Suppressor macrophage (primary cell): Measurements from ENCODE around the gene KCNJ10.

ENCODE experiments used
- DNase-seq, 4 experiments: peaks; one replicate each; pipeline ENCODE4 v3.0.0-alpha.2; 2020 to 2022

The KCNJ10 gene

DNA sequence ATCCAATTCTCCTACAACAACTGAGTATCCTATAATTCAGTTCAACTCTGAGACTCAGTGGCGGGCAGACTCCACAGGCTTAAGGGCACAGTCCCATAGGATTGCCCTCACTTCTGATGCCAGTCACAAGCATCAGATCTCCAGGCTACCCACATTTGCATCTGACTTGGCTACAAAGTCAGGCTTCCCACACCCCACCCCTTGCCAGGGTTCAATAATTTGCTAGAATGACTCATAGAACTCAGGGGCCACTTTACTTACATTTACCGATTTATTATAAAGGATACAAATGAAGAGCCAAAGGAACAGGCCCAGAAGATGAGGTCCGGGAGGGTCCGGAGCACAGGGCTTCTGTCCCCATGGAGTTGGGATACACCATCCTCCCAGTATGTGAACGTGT lies 80.0 kb downstream of the KCNJ10 start:
- DNase-seq, result no peak

DNA sequence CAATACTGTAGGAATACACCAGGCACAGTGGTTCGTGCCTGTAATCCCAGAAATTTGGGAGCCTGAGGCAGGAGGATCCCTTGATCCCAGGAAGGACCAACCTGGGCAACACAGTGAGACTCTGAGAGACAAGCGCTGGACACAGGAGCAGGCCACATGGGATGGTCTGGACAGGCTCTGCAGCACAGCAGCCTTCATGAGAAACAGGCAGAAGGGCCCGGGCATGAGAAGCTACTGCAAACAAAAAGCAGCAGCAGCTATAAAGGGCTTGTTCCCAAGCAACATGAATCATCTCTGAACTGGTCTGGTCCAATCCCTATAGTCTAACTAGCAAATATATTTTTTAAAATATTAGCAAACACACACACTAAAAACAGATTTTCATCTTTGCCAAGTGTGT lies 80.4 kb downstream of the KCNJ10 start:
- no peak for DNase-seq

GRCh38 chr1:159988006-159988405 lies 82.0 kb downstream of the KCNJ10 start:
- no peak for DNase-seq

DNA sequence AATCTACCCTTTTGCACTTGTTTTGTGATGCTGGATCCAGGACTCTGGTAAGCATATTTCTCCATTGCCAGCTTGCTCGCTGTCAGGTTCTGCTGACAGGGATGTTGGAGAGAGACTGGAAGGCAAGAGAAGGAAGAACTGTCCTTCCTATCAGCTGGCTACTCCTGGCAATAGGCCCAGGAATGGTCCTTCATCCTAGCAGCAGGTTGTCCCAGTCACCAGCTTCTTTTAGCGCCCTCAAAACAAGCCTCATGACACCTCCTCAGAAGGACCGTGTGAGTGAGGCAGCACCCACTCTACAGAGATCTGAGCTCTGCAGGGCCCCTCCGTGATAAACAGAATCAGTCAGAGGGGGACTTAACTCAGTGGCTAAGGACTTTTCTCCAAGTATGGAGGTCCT lies 82.8 kb downstream of the KCNJ10 start:
- DNase-seq, result no peak

DNA sequence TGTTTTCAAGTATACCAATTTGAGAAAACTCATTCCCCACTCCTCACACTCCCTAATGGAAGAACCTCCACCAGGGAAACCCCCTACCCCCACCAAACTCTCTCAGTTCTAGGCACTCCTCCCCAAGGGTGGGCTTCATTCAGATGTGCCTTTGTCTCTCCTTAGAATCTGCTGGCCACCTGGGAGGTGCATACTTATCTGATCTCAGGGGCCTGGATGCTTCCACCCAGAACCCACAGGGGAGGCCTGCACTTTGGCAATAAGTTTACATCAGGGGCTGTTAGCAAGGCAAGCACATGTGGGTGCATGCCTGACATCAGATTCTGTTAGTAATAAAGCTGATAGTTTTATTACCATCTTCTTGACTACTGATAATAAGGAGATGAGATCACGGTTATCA lies 83.4 kb downstream of the KCNJ10 start:
- no peak for DNase-seq

DNA sequence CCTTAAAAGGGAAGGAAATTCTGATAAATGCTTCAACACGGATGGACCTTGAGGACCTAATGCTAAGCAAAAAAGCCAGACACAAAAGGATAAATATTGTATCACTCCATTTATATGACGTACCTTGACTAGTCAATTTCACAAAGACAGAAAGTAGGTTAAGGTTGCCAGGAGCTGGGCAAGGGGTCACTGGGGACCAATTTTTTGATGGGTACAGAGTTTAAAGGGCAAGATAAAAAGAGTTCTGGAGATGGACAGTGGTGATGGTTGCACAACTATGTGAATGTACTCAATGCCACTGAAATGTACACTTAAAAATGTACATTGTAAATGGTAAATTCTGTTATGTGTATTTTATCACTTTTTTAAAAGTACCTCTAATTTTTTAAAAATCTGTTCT lies 83.9 kb downstream of the KCNJ10 start:
- no peak for DNase-seq

DNA sequence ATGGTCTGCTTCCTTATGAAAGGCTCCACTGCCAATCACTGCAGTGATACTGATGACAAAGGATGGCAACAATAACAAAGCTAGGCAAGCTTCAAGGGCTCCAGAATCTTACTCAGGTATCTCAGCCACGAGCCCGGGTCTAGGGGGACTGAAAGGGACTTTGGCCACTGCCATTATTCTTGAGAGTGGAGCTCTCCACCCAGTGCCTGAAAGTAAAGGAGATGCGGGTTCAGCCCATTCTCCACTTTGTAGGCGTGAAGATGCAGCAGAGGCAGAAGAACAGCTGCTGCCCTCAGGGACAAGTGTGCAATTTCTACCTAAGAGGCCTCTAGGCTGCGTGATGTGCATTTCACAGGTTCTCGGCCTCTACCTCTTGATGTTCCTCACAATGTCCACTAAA lies 84.5 kb downstream of the KCNJ10 start:
- DNase-seq, result no peak

DNA sequence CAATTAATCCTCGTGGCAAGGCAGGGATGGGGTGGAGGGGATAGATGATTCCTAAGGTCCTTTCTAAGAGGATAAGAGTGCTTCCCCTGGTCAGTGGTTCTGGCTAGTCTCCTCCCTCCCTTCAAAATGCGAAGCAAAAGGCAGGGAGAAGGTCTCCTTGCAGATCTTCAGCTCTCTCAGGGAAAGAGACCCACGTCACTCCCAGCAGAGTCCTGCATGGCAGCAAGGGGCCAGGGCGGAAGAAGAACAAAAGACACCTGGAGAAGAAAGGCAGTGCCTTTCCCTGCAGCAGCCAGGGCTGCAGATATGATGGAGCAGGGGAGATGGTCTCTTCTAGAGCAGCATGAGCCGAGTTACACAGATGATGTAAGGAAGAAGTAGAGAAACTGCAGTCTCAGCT lies 86.3 kb downstream of the KCNJ10 start:
- DNase-seq, result no peak

DNA sequence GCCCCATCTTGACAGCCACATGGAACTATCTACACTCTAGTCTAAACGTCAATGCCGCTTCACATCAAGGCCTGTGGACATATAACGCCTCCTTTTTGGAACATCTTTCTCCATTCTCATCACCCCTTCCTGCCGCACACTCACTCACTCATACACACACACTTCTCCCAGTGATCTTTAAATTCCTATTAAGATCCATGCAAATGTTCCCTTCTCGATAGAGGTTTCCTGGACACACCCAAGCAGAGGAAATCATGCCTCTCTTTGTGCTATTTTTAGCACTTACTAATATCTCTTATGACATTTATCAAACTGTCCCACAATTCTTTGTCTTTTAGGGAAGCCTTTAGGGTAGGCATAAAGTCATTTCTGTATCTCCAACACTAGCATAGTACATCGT lies 87.7 kb downstream of the KCNJ10 start:
- peak in 1 of 4 experiments; percentile 8 for DNase-seq

- DNase-seq, result no peak
Measured at GRCh38 chr1:159981351-159982055, 88.5 kb downstream of the KCNJ10 start.

DNA sequence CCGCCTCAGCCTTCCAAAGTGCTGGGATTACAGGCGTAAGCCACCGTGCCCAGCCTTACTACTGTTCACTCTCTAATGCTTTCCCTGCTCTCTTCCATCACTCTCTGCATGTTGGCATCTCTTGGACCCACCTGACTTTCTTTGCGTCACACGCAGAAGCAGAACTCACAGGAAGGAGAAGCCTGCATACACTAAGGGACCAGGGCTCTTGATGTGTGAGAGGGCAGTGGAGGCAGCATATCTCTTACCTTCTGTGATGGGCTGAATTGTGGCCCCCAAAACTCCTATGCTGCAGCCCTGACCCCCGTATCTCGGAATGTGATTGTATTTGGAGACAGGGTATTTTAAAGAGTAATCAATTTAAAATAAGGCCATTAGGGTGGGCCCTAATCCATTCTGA lies 89.2 kb downstream of the KCNJ10 start:
- no peak for DNase-seq

DNA sequence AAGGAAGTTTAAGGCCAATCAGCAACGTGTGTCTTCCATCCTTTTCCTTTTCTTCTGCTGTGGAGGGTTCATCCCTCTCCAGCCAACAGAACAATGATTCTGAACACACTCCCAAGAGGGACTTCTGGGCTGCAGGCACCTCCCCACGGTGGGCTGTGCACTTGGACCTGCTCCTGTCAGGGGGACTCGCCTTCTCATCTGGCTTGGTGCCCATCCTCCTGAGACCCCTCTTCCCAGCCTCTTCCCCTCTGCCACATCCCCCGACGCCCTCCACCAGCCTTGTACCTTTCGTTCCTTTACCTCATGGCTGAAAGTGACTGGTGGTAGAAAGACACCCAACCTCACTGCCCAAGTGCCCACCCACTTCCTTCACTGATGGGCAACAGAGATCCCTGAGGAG lies 89.9 kb downstream of the KCNJ10 start:
- no peak for DNase-seq

DNA sequence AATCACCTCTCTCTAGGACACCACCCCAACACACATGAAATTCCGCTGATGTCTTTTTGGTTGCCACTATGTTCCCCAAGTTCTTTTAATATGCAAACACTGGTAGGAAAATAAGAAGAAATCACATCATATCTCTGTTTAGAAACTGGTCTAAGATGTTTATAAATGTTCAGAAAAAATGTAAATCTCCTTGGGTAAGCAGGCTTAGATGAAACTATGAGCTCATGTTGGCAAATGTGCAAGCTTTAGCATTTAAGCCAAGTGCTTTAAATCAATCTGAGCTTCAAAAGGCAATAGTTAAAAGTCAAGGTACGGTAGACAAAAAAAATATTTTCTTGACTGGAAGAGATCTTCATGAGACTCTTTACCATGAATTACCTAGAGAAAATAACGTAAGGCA lies 90.7 kb downstream of the KCNJ10 start:
- DNase-seq, result no peak

GRCh38 chr1:159978107-159978398 lies 91.9 kb downstream of the KCNJ10 start:
- DNase-seq, result no peak

DNA sequence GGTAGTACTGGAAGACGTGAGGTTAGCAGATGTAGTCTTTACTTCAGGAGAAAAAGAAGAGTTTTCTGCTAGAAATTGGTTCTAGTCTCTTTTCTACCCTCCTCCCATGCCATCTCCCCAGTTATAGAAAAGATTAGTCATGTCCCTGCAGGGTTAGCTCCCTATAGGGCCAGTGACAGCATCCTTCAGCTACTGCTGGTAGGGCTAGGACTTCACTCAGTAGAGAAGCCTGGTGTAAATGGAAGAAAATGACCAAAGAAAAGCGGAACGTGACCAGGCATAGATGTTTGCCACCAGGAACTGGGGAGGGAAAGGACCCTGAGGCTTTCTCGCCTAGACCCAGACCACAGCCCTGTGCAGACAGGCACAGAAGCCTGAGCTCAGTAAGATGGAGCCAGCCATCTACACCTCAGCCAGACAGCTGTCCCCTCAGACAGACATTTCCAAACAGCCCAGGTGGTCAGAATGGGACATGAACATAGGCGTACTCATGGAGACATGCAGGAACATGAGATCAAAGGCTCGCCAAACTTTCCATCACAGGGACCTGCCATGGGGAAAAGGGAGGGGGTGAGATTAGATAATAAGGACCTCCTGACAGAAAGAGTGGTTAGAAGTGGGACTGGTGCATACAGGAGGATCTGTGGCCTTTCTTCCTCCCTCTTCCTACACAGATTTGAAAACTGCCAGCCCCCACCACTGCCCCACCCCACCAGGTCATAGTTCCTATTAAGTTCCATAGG lies 92.4 kb downstream of the KCNJ10 start:
- DNase-seq, result no peak

GRCh38 chr1:159974350-159974965 lies 95.5 kb downstream of the KCNJ10 start:
- DNase-seq, result no peak

DNA sequence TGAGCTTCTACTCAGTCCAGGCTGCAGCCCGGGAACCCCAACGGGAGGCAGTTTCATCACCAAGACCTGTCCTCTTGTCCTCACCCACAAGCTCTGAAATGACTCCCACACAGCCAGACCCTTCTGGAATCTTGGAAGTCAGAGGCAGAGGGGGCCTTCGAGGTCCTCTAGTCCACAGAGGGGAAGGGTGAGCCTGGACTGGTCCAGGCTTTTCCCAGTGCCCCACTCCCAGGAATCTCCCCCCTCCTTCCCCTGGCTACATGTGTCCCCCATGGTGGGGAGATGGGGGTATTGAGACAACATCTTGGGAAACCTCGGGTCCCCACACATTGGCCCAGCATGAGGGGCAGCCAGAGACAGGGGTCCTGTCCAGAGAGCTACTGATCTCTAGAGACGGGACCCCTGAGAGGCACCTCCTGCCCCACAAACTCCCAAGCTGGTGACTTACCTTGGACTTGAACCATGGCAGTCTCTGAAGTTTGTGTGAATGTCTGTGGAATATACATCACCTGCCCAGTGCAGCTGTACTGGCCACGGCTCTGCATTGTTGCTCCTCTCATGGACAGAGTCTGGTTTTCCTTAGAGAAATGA lies 96.5 kb downstream of the KCNJ10 start:
- no peak for DNase-seq

GRCh38 chr1:159972443-159973205 lies 97.3 kb downstream of the KCNJ10 start:
- DNase-seq, result no peak

GRCh38 chr1:159970932-159971342 lies 99.0 kb downstream of the KCNJ10 start:
- DNase-seq, result no peak

- peak in 2 of 4 experiments; percentile 15 to 65 for DNase-seq
Measured at GRCh38 chr1:159968901-159969300, 101.1 kb downstream of the KCNJ10 start.

- no peak for DNase-seq
Measured at GRCh38 chr1:159965263-159965662, 104.7 kb downstream of the KCNJ10 start.

DNA sequence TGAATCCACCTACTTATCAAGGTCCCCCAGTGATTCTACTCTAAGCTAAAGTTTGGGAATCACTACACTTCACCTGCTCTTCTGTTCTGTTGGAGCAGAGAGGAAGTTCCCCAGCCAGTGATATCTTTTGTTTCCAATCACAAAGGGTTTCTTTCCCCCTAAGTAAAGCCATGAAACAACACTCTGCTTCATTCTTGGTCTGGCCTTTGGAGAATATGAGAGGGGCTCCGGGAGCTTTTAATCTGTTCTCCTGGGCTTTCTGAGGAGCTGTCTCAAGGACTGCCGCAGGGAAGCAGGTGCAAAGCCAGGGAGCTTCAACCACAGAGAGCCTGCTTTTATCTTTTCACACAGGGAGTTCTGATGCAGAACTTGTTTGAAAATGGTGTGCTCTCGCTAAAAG lies 105.8 kb downstream of the KCNJ10 start:
- no peak for DNase-seq

GRCh38 chr1:159962176-159962575 lies 107.8 kb downstream of the KCNJ10 start:
- no peak for DNase-seq
